Amniotic epithelial cell (primary cell): ENCODE measurements around the gene MRPS5.
"Not testable (repeated sequence)": the region's sequence is repeated elsewhere in the genome, so short reads cannot be mapped to it uniquely, and the experiment has no call there.

ENCODE experiments used
- DNase-seq: peaks from one replicate; pipeline ENCODE4 v3.0.0-alpha.2; 2010; ENCODE audit warnings: low read depth

Gene MRPS5

GRCh38 chr2:95047629-95048510 lies 73.7 kb downstream of the MRPS5 start:
- no peak for DNase-seq

- no peak for DNase-seq
Observed at GRCh38 chr2:95046371-95047112, 75.1 kb downstream of the MRPS5 start.

GRCh38 chr2:95044601-95045000 lies 77.0 kb downstream of the MRPS5 start:
- no peak for DNase-seq

GRCh38 chr2:95043300-95044093 lies 78.1 kb downstream of the MRPS5 start:
- peak; percentile 5 for DNase-seq

GRCh38 chr2:95042472-95043271 lies 78.9 kb downstream of the MRPS5 start:
- no peak for DNase-seq

GRCh38 chr2:95041824-95042442 lies 79.7 kb downstream of the MRPS5 start:
- no peak for DNase-seq

- no peak for DNase-seq
Observed at GRCh38 chr2:95041060-95041823, 80.4 kb downstream of the MRPS5 start.

GRCh38 chr2:95040426-95040825 lies 81.2 kb downstream of the MRPS5 start:
- no peak for DNase-seq

GRCh38 chr2:95039978-95040377 lies 81.6 kb downstream of the MRPS5 start:
- DNase-seq, result no peak

- DNase-seq, result no peak
Observed at GRCh38 chr2:95039363-95039762, 82.2 kb downstream of the MRPS5 start.

- no peak for DNase-seq
Observed at GRCh38 chr2:95038635-95039298, 82.8 kb downstream of the MRPS5 start.

- not testable (repeated sequence) for DNase-seq
Observed at GRCh38 chr2:95037841-95038585, 83.6 kb downstream of the MRPS5 start.

- DNase-seq, result no peak
Observed at GRCh38 chr2:95037384-95037839, 84.2 kb downstream of the MRPS5 start.

- DNase-seq, result no peak
Observed at GRCh38 chr2:95036596-95037383, 84.8 kb downstream of the MRPS5 start.
